Measurements from ENCODE around the gene ELMO3.
A peak's percentile ranks its signal among the peaks of the same experiment; 100 is the strongest.

- TF ChIP-seq POLR2A (IDR thresholded peaks at IDR 0.05; ENCODE audit: low read depth, low read length): peak; percentile 93
- TF ChIP-seq CTCF (IDR thresholded peaks at IDR 0.05; ENCODE audit: extremely low read depth in 1 of 2, insufficient read depth in 1 of 2, low read depth in 1 of 2, low read length in 2 of 2): no peak
- TF ChIP-seq POLR2AphosphoS5 (IDR thresholded peaks at IDR 0.05; ENCODE audit: insufficient read depth, low read depth, low read length): peak; percentile 93
- no peak for TF ChIP-seq EZH2 (IDR thresholded peaks at IDR 0.05; ENCODE audit: borderline replicate concordance, low read depth, low read length, severe bottlenecking)
These were observed 6.8 kb upstream of the ELMO3 start, which contains the start of gene E2F4 for GRCh38 chr16:67191995-67192681.

All from endothelial cell of umbilical vein (primary cell).